ENCODE results near the gene DNAJC5.

DNA sequence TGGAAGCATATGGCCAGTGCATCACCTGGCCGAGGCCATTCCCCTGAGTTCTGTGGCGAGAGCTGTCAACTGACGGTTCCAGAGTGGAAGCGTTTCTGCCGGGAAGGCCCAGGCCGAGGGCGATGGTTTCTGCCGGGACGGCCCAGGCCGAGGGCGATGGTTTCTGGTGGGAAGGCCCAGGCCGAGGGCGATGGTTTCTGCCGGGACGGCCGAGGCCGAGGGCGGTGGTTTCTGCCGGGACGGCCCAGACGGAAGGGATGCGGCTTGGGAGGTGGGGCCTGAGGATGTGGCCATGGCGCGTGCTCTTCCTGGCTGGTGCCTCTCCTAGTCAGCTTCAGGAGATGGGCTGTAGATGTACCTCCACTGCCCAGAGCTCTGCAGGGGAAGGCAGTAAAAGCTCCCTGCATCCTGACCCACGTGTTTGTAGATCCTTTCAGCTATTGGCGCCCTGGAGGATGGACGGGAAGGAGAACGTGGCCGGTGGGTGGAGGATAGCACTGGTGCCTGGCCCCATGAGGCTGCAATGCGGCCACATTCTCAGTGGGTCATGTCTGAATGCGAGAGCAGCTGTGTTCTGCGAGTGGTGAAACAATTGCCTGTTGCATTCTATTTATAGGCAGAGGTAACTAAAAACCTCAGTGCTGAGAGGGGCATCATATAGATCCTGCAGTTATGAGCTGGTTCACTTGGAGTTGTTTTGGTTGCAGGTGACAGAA lies 17.0 kb upstream of the DNAJC5 start:
- no peak for TF ChIP-seq CTCF (IDR thresholded peaks at IDR 0.05)
- TF ChIP-seq POLR2AphosphoS5 (IDR thresholded peaks at IDR 0.05) = no peak
- no peak for TF ChIP-seq POLR2A (IDR thresholded peaks at IDR 0.05)

Measured in prostate gland (tissue), 2 donors.